HEK293 (cell line): Measurements from ENCODE around the gene PIM3.

Source experiments
- CTCF ChIA-PET: fragments of 350-600 bp; formaldehyde crosslinking; extraction: SDS; loops from one replicate; lab custom pipeline; 2021; ENCODE audit warnings: antibody characterized with exemption; lab: Yijun Ruan, JAX
- POLR2A ChIA-PET: fragments of 300-600 bp; formaldehyde crosslinking; extraction: SDS; loops from one replicate; lab custom pipeline; 2020; ENCODE audit warnings: antibody characterized with exemption, inconsistent platforms; lab: Yijun Ruan, JAX
- H3K27ac ChIP-seq: fragments of 200-500 bp; sonication (Bioruptor generic); 2 replicates; pipeline ENCODE4 v1.5.1; 2014; ENCODE audit warnings: low read depth, low read length, control low read depth, inconsistent platforms; ENCODE audit errors: extremely low read depth
- H3K36me3 ChIP-seq, 2 experiments: fragments of 200-500 bp in 1 of 2; sonication (Bioruptor generic) in 1 of 2; 1 replicate in 1 of 2; 2 replicates in 1 of 2; pipeline ENCODE4 v1.5.1; 2014 to 2017; ENCODE audit warnings: inconsistent platforms in 2 of 2, low read length in 2 of 2; ENCODE audit not compliant: control insufficient read depth in 2 of 2, insufficient read depth in 1 of 2
- H3K4me1 ChIP-seq: fragments of 200-500 bp; sonication (Bioruptor generic); 2 replicates; pipeline ENCODE4 v1.5.1; 2014; ENCODE audit warnings: mild to moderate bottlenecking, low read length, inconsistent platforms; ENCODE audit not compliant: control insufficient read depth, insufficient read depth
- H3K4me3 ChIP-seq: 2 replicates; pipeline ENCODE4 v1.5.1; 2011; ENCODE audit warnings: low read depth, mild to moderate bottlenecking, control low read depth, low read length, moderate library complexity
- H3K9me3 ChIP-seq: fragments of 200-500 bp; sonication (Bioruptor generic); 2 replicates; pipeline ENCODE4 v1.5.1; 2014; ENCODE audit warnings: low read depth, low read length, inconsistent platforms; ENCODE audit not compliant: control insufficient read depth, insufficient read depth
- MZF1 ChIP-seq: fragments of 450-650 bp; formaldehyde crosslinking; IDR thresholded peaks from 2 replicates; pipeline ENCODE4 v1.5.1; 2017; ENCODE audit warnings: missing biosample characterization, missing genetic modification characterization, borderline replicate concordance
- WT1 ChIP-seq: fragments of 450-650 bp; formaldehyde crosslinking; IDR thresholded peaks from 2 replicates; pipeline ENCODE4 v1.5.1; 2016; ENCODE audit warnings: missing biosample characterization, missing genetic modification characterization
- ZBTB21 ChIP-seq: fragments of 450-650 bp; formaldehyde crosslinking; IDR thresholded peaks from 2 replicates; pipeline ENCODE4 v1.5.1; 2017; ENCODE audit warnings: missing biosample characterization, missing genetic modification characterization
- ZIC2 ChIP-seq: fragments of 450-650 bp; formaldehyde crosslinking; IDR thresholded peaks from 2 replicates; pipeline ENCODE4 v1.5.1; 2016; ENCODE audit warnings: missing biosample characterization, missing genetic modification characterization
- ZNF274 ChIP-seq, 2 experiments: fragments of 200-500 bp in 1 of 2; fragments of 450-650 bp in 1 of 2; sonication (Bioruptor generic) in 1 of 2; formaldehyde crosslinking in 1 of 2; IDR thresholded peaks; 2 replicates each; pipeline versions ENCODE4 v1.5.1 to v1.6.1; 2014 to 2016; ENCODE audit warnings: borderline replicate concordance in 1 of 2, inconsistent platforms in 1 of 2, low read length in 1 of 2, missing biosample characterization in 1 of 2, missing genetic modification characterization in 1 of 2
- ZNF510 ChIP-seq: fragments of 450-650 bp; formaldehyde crosslinking; IDR thresholded peaks from 2 replicates; pipeline ENCODE4 v1.5.1; 2018; ENCODE audit warnings: mild to moderate bottlenecking, missing genetic modification characterization, missing biosample characterization; ENCODE audit not compliant: insufficient replicate concordance
- ZNF544 ChIP-seq: fragments of 450-650 bp; formaldehyde crosslinking; IDR thresholded peaks from 2 replicates; pipeline ENCODE4 v1.5.0; 2017; ENCODE audit warnings: missing biosample characterization, missing genetic modification characterization
- ZNF664 ChIP-seq: fragments of 450-650 bp; formaldehyde crosslinking; IDR thresholded peaks from 2 replicates; pipeline ENCODE4 v1.5.1; 2016; ENCODE audit warnings: missing biosample characterization, missing genetic modification characterization
- TF ChIP-seq, protein P1 (sequence below): fragments of 450-650 bp; formaldehyde crosslinking; IDR thresholded peaks from 2 replicates; pipeline ENCODE4 v1.5.1; 2016; ENCODE audit warnings: missing biosample characterization, missing genetic modification characterization
- TF ChIP-seq, protein P2 (sequence below): sonication (generic); formaldehyde crosslinking; IDR thresholded peaks from 2 replicates; pipeline ENCODE4 v1.8.1; 2022; ENCODE audit warnings: mild to moderate bottlenecking, moderate library complexity, missing genetic modification reagents
- TF ChIP-seq, protein P3 (sequence below): fragments of 450-650 bp; formaldehyde crosslinking; IDR thresholded peaks from 2 replicates; pipeline ENCODE4 v1.5.1; 2016; ENCODE audit warnings: missing biosample characterization, missing genetic modification characterization
- TF ChIP-seq, protein P4 (sequence below): fragments of 450-650 bp; formaldehyde crosslinking; IDR thresholded peaks from 2 replicates; pipeline ENCODE4 v1.5.1; 2016; ENCODE audit warnings: missing biosample characterization, missing genetic modification characterization
- TF ChIP-seq, protein P5 (sequence below): fragments of 450-650 bp; formaldehyde crosslinking; IDR thresholded peaks from 2 replicates; pipeline ENCODE4 v1.5.1; 2016; ENCODE audit warnings: missing biosample characterization, missing genetic modification characterization, low read depth

PIM3 gene

DNA sequence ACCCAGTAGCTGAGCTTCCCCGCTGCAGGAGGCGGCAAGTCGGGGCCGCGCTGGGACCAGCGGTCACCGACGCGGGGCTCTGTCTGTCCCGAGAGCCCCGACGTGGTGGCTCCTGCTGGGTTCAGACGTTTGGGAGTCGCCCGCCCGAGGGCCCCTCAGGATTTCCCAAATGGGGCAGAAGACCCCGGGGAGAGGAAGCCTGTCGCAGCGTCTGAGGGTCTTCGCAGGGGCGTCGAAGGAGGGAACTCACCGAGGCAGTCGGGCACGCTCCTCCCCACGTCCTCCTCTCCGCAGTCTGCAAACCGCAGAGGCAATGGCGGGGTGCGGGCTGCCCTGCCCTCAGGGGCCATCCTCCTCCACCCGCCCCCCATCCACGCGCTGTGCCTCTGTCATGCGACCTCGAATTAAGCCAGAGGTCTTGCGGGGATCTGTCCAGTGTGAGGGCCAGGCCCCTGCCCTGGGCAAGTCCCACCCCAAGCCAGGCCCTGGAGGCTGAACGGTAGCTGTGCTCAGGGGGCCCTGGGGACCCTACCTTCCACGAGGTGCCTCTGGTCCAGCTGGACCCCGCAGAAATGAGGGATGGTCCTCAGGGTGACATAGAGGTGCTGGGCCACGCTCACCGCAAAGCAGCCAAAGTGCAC is 39.5 kb downstream of the PIM3 start:
- ChIA-PET CTCF (interaction anchor here (0.6 kb wide), 1 partner anchor 639 kb away, joined by 3 read pairs; no protein-coding TSS in a partner anchor), POLR2A (no interaction called here)
- Histone ChIP-seq H3K9me3 (no peaks in the 10 kb centered on the region), H3K36me3 (no peaks in the 10 kb centered on the region), H3K4me1 (no peaks in the 10 kb centered on the region), H3K4me3 (no peak overlapping the region), H3K27ac (no peak overlapping the region)
- TF ChIP-seq, protein P1, sequence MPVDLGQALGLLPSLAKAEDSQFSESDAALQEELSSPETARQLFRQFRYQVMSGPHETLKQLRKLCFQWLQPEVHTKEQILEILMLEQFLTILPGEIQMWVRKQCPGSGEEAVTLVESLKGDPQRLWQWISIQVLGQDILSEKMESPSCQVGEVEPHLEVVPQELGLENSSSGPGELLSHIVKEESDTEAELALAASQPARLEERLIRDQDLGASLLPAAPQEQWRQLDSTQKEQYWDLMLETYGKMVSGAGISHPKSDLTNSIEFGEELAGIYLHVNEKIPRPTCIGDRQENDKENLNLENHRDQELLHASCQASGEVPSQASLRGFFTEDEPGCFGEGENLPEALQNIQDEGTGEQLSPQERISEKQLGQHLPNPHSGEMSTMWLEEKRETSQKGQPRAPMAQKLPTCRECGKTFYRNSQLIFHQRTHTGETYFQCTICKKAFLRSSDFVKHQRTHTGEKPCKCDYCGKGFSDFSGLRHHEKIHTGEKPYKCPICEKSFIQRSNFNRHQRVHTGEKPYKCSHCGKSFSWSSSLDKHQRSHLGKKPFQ = no peak
- TF ChIP-seq ZNF544 = no peak
- TF ChIP-seq ZNF274 (IDR thresholded peaks at IDR 0.05; ENCODE audit: low read length) = no peak
- TF ChIP-seq ZNF274 (tag by site-specific recombination; IDR thresholded peaks at IDR 0.05; ENCODE audit: borderline replicate concordance) = no peak
- no peak for TF ChIP-seq WT1 (tag by site-specific recombination)
- no peak for TF ChIP-seq ZNF664 (tag by site-specific recombination)
- no peak for TF ChIP-seq ZBTB21 (tag by site-specific recombination)
- no peak for TF ChIP-seq MZF1 (tag by site-specific recombination)
- TF ChIP-seq, protein P2, sequence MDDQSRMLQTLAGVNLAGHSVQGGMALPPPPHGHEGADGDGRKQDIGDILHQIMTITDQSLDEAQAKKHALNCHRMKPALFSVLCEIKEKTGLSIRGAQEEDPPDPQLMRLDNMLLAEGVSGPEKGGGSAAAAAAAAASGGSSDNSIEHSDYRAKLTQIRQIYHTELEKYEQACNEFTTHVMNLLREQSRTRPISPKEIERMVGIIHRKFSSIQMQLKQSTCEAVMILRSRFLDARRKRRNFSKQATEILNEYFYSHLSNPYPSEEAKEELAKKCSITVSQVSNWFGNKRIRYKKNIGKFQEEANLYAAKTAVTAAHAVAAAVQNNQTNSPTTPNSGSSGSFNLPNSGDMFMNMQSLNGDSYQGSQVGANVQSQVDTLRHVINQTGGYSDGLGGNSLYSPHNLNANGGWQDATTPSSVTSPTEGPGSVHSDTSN (CRISPR knock-in tag) = no peak
- TF ChIP-seq, protein P3, sequence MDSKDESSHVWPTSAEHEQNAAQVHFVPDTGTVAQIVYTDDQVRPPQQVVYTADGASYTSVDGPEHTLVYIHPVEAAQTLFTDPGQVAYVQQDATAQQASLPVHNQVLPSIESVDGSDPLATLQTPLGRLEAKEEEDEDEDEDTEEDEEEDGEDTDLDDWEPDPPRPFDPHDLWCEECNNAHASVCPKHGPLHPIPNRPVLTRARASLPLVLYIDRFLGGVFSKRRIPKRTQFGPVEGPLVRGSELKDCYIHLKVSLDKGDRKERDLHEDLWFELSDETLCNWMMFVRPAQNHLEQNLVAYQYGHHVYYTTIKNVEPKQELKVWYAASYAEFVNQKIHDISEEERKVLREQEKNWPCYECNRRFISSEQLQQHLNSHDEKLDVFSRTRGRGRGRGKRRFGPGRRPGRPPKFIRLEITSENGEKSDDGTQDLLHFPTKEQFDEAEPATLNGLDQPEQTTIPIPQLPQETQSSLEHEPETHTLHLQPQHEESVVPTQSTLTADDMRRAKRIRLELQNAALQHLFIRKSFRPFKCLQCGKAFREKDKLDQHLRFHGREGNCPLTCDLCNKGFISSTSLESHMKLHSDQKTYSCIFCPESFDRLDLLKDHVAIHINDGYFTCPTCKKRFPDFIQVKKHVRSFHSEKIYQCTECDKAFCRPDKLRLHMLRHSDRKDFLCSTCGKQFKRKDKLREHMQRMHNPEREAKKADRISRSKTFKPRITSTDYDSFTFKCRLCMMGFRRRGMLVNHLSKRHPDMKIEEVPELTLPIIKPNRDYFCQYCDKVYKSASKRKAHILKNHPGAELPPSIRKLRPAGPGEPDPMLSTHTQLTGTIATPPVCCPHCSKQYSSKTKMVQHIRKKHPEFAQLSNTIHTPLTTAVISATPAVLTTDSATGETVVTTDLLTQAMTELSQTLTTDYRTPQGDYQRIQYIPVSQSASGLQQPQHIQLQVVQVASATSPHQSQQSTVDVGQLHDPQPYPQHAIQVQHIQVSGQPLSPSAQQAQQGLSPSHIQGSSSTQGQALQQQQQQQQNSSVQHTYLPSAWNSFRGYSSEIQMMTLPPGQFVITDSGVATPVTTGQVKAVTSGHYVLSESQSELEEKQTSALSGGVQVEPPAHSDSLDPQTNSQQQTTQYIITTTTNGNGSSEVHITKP (tag by site-specific recombination) = no peak
- no peak for TF ChIP-seq ZNF510 (tag by site-specific recombination)
- no peak for TF ChIP-seq ZIC2
- TF ChIP-seq, protein P4, sequence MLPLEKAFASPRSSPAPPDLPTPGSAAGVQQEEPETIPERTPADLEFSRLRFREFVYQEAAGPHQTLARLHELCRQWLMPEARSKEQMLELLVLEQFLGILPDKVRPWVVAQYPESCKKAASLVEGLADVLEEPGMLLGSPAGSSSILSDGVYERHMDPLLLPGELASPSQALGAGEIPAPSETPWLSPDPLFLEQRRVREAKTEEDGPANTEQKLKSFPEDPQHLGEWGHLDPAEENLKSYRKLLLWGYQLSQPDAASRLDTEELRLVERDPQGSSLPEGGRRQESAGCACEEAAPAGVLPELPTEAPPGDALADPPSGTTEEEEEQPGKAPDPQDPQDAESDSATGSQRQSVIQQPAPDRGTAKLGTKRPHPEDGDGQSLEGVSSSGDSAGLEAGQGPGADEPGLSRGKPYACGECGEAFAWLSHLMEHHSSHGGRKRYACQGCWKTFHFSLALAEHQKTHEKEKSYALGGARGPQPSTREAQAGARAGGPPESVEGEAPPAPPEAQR (tag by site-specific recombination) = no peak
- TF ChIP-seq, protein P5, sequence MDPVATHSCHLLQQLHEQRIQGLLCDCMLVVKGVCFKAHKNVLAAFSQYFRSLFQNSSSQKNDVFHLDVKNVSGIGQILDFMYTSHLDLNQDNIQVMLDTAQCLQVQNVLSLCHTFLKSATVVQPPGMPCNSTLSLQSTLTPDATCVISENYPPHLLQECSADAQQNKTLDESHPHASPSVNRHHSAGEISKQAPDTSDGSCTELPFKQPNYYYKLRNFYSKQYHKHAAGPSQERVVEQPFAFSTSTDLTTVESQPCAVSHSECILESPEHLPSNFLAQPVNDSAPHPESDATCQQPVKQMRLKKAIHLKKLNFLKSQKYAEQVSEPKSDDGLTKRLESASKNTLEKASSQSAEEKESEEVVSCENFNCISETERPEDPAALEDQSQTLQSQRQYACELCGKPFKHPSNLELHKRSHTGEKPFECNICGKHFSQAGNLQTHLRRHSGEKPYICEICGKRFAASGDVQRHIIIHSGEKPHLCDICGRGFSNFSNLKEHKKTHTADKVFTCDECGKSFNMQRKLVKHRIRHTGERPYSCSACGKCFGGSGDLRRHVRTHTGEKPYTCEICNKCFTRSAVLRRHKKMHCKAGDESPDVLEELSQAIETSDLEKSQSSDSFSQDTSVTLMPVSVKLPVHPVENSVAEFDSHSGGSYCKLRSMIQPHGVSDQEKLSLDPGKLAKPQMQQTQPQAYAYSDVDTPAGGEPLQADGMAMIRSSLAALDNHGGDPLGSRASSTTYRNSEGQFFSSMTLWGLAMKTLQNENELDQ (tag by site-specific recombination) = no peak
